Inflammatory macrophage treated with lipopolysaccharide for 1 hour (primary cell): Measurements from ENCODE around the gene FAM200B.
A peak's percentile ranks its signal among the peaks of the same experiment; 100 is the strongest.

Experiments used
- DNase-seq, 2 donors: peaks; one replicate each; pipeline ENCODE4 v3.0.0-alpha.2; 2020 to 2022

The FAM200B gene

GRCh38 chr4:15681372-15682241, at the start of gene FAM200B:
Gene FAM200B, plus strand, starts transcription at chr4:15681827. Its CDS starts 5,151 bp downstream, at chr4:15686978.
- DNase-seq, result peak; percentile 99 to 100

- DNase-seq, result no peak
Measured at GRCh38 chr4:15636818-15637217, 44.8 kb upstream of the FAM200B start.

- no peak for DNase-seq
Measured at GRCh38 chr4:15638418-15638817, 43.2 kb upstream of the FAM200B start.

GRCh38 chr4:15648600-15648999, 33.0 kb upstream of the FAM200B start:
- DNase-seq, result no peak

- peak; percentile 41 to 66 for DNase-seq
Measured at GRCh38 chr4:15649914-15650545, 31.6 kb upstream of the FAM200B start.

GRCh38 chr4:15651676-15652075, 30.0 kb upstream of the FAM200B start:
- no peak for DNase-seq

GRCh38 chr4:15652191-15652590, 29.4 kb upstream of the FAM200B start:
- no peak for DNase-seq

GRCh38 chr4:15652841-15653240, 28.8 kb upstream of the FAM200B start:
- DNase-seq, result no peak

GRCh38 chr4:15653420-15653819, 28.2 kb upstream of the FAM200B start:
- no peak for DNase-seq

- DNase-seq, result peak; percentile 37
Measured at GRCh38 chr4:15653864-15654592, 27.6 kb upstream of the FAM200B start.

- peak; percentile 41 to 48 for DNase-seq
Measured at GRCh38 chr4:15654593-15655222, 26.9 kb upstream of the FAM200B start.

- DNase-seq, result peak; percentile 83 to 90
Measured at GRCh38 chr4:15655223-15656037, 26.2 kb upstream of the FAM200B start, which contains the start of gene FBXL5. Gene FBXL5, minus strand, starts transcription at chr4:15655357. Its CDS starts 70 bp downstream, at chr4:15655287.

GRCh38 chr4:15656038-15656470, 25.6 kb upstream of the FAM200B start:
- DNase-seq, result no peak

- no peak for DNase-seq
Measured at GRCh38 chr4:15657366-15657765, 24.3 kb upstream of the FAM200B start.

- DNase-seq, result peak in 1 of 2 donors; percentile 46
Measured at GRCh38 chr4:15658136-15658770, 23.4 kb upstream of the FAM200B start.

GRCh38 chr4:15658781-15659180, 22.8 kb upstream of the FAM200B start:
- DNase-seq, result peak; percentile 36 to 56

GRCh38 chr4:15659768-15660570, 21.7 kb upstream of the FAM200B start:
- DNase-seq, result peak; percentile 97 to 99

- peak; percentile 87 to 91 for DNase-seq
Measured at GRCh38 chr4:15665753-15666365, 15.8 kb upstream of the FAM200B start.

- DNase-seq, result no peak
Measured at GRCh38 chr4:15667006-15667405, 14.6 kb upstream of the FAM200B start.
